HFF-Myc (cell line): ENCODE results near the gene C1QTNF5.
A peak's percentile ranks its signal among the peaks of the same experiment; 100 is the strongest.

Experiments used
- DNase-seq: peaks from one replicate; pipeline ENCODE4 v3.0.0-alpha.2; 2011; ENCODE audit warnings: low read depth; ENCODE audit errors: extremely low read depth
- H3K4me3 ChIP-seq: replicated peaks from 2 replicates; pipeline ENCODE4 v1.5.1; 2011; ENCODE audit warnings: low read depth, mild to moderate bottlenecking, control low read depth, low read length
- TF ChIP-seq, protein P1 (sequence below): IDR thresholded peaks from 2 replicates; pipeline ENCODE4 v1.5.1; 2012; ENCODE audit warnings: mild to moderate bottlenecking, low read depth, low read length, control low read depth; ENCODE audit errors: missing control alignments

Gene C1QTNF5

DNA sequence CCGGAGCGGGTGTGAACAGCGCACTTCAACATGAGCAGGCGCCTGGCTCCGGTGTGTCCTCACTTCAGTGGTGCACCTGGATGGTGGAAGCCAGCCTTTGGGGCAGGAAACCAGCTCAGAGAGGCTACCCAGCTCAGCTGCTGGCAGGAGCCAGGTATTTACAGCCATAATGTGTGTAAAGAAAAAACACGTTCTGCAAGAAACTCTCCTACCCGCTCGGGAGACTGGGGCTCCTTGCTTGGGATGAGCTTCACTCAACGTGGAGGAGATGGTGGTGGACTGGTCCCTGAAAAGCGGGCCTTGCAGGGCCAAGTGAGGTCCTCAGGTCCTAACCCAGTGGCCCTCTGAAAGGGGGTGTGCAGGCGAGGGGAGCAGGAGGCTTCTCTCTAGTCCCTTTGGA lies 31.3 kb downstream of the C1QTNF5 start:
- DNase-seq = no peak
- TF ChIP-seq, protein P1, sequence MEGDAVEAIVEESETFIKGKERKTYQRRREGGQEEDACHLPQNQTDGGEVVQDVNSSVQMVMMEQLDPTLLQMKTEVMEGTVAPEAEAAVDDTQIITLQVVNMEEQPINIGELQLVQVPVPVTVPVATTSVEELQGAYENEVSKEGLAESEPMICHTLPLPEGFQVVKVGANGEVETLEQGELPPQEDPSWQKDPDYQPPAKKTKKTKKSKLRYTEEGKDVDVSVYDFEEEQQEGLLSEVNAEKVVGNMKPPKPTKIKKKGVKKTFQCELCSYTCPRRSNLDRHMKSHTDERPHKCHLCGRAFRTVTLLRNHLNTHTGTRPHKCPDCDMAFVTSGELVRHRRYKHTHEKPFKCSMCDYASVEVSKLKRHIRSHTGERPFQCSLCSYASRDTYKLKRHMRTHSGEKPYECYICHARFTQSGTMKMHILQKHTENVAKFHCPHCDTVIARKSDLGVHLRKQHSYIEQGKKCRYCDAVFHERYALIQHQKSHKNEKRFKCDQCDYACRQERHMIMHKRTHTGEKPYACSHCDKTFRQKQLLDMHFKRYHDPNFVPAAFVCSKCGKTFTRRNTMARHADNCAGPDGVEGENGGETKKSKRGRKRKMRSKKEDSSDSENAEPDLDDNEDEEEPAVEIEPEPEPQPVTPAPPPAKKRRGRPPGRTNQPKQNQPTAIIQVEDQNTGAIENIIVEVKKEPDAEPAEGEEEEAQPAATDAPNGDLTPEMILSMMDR = no peak
- no peak overlapping the region for H3K4me3 ChIP-seq

DNA sequence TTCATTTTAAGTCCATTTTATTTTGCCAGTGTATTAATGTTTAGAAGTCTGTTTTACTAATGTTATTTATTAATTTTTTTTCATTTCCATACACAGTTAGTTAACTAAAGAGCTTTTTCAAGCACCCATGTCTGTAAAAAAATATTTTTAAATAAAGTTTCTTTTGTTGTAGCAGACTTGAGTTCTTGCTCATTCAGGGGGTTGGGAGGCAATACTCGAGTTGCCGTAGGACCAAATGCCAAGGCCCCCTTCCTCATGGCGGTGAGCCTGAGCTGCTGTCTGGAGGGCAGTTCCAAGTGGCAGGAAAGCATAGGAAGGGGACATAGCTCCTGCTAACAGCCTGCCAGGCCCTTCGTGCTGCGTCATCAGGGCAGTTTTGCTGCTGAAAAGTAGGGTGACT lies 32.7 kb downstream of the C1QTNF5 start:
- DNase-seq = no peak
- H3K4me3 ChIP-seq = no peak overlapping the region
- TF ChIP-seq, protein P1 = no peak

DNA sequence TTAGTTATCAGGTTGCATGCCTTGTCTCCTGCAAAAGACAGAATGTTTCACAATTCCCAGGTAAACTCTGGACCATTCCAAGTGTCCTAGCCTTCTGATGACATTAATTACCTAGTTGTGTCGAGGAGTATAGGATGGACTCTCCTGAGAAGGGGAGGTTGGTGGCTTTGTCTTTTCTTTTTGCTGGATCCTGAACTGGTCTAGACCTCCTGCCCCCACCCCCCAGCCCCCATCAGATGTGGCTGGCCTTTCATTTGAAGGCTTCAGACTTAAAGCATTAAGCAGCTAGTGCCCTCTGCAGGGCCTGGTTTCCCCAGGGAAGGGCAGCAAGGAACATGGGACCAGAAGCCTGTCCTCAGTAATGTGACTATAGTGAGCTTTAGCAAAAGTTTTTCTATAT lies 33.5 kb downstream of the C1QTNF5 start:
- TF ChIP-seq, protein P1 = peak; percentile 14
- DNase-seq = no peak
- no peak overlapping the region for H3K4me3 ChIP-seq

DNA sequence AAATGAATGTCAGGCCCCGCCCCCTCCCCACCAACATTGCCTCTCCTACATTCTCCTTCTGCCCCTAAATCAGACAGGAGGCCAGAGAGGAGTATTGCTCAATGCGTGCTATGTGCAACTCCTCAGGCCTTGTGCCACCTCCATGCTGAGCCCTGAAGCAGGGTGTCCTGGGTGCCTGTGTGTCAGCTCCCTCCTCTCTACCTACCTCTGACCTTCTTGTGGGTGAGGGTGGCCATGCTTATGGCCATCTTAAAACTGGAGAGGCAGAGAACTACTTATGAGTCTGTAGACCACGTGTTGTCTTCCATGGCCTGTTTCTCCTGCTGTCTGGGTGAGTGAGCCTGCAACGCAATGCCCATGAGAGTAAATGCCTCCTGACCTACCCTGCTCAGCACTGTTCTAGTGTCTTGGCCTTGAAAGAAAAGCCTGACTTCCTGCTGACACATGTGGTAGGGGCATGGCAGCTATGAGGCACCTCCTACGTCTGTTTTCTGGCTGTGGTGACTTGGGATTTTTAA lies 34.3 kb downstream of the C1QTNF5 start:
- TF ChIP-seq, protein P1 = no peak
- no peak overlapping the region for H3K4me3 ChIP-seq
- no peak for DNase-seq

DNA sequence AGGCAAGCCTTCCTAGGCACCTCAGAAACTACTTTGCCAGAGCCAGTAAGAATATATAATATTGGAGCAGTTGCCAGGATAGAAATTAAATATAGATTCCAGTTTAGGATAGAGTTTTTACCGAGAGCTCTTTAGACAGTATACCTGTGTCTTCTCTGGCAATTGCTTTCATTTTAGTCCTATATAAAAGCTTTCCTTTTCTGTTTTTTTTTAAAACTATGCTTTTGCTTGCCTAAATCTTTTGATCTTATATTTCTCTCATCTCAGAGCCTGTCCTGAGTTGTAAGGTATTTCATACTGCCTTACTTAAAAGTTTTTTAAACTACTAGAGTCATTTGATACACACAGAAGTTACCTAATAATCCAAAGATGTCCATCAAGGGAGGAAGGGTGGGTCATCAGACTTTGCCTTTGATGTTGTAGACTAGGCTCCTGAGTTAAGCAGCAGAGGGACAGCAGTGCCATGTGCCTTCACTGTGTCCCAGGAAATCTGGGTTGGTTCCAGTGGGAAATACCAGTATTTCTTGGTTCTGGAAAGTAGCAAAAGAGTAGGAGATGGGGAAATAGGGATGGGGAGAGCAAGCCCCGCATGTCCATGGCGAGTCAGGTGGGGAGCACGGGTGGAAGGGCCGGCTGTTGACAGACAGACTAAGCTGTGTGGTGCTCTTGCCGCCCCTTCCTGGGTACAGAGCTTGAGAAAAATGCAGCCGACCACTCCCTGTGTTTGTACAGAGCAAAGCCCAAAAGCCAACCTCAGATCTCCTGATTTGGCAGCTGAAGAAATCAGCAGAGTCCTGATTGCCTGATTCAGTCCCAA lies 34.9 kb downstream of the C1QTNF5 start:
- DNase-seq = no peak
- TF ChIP-seq, protein P1 = no peak
- no peak overlapping the region for H3K4me3 ChIP-seq

DNA sequence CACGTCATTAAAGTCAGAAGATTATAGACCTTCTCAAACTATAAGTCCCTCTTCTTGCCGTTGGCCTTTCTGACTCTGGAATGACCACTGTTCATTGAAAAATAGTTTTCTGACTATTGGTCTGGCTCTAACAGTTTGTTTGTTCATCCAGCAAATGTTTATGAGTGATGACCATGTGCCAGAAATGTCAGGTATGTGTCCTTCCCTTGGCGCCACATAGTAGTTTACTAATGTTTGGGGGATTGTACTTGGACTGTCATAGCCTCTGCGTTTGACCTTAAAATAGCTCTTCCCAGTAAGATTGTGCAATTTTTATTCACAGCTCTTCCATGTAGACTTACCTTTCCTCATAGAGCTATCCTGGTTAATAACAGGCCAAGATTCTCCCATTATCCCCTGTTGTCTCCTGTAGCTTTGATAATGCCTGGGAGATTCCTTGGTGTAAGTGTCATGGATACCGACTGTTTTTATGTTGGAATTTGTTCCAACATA lies 37.4 kb downstream of the C1QTNF5 start:
- no peak for DNase-seq
- no peak overlapping the region for H3K4me3 ChIP-seq
- TF ChIP-seq, protein P1 = no peak
